Astrocyte of the spinal cord (primary cell): ENCODE measurements around the gene C4BPB.
A peak's percentile ranks its signal among the peaks of the same experiment; 100 is the strongest.

Experiments used
- DNase-seq: peaks from one replicate; pipeline ENCODE4 v3.0.0; 2011; ENCODE audit warnings: low read depth, low spot score
- H3K4me3 ChIP-seq: 2 replicates; pipeline ENCODE4 v1.5.1; 2011; ENCODE audit warnings: low read depth, mild to moderate bottlenecking, low read length, moderate library complexity
- CTCF ChIP-seq: IDR thresholded peaks from 2 replicates; pipeline ENCODE4 v1.5.1; 2012; ENCODE audit warnings: low read depth, mild to moderate bottlenecking, low read length, inconsistent platforms
- in situ Hi-C: cut with HindIII; loops from 2 replicates; pipeline ENCODE4 v1.10.0; 2017; ENCODE audit warnings: low sequenced_read_pairs

C4BPB gene

GRCh38 chr1:207048041-207048440, 40.6 kb upstream of the C4BPB start:
- in situ Hi-C loops, result no loop called here
- TF ChIP-seq CTCF, result no peak
- DNase-seq, result no peak
- H3K4me3 ChIP-seq, result no peak overlapping the region

GRCh38 chr1:207049054-207049453, 39.6 kb upstream of the C4BPB start:
- in situ Hi-C loops, result no loop called here
- H3K4me3 ChIP-seq, result no peak overlapping the region
- DNase-seq, result no peak
- no peak for TF ChIP-seq CTCF

DNA sequence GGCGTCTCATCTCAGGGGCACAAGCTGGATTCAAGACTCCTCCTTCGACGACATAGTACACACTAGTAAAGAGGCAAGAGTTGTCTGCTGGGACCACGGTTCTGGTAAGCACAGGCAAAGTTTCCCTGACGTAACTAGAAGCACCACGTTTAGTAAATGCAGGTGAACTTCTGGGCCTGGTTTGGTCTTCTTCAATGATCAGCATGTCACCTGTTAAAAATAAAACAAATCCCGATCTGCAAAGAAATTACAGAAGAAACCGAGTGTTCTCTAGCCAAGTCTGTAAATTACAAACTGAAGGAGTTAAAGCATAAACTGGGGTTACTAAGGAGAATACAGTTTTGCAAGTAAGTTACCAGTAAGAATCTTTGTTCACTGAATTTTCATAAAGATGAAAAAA, 39.1 kb upstream of the C4BPB start:
- TF ChIP-seq CTCF, result no peak
- no peak for DNase-seq
- H3K4me3 ChIP-seq, result peak overlapping the region; percentile 85
- in situ Hi-C loops, result no loop called here

DNA sequence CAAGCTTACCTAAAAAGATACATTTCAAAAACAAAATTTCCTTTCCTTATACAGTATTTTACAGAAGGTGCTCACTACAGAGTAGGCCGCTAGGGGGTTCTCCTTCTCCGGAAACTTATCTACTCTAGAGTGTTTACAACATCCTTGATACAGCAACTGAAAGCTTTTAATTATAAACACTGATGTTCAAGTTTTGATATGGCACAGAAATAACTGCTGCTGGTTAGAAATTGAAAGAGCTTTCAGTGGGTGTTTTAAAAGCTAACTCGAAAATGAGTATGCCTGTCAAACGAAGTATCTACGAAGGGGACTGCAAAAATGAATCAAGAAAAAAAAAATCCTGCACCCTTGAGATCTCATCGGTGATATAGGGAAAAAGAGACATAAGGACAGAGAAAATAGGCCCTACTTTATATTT, 38.7 kb upstream of the C4BPB start:
- TF ChIP-seq CTCF, result peak; percentile 87
- peak overlapping the region; percentile 85 for H3K4me3 ChIP-seq
- DNase-seq, result peak; percentile 60
- in situ Hi-C loops, result no loop called here

DNA sequence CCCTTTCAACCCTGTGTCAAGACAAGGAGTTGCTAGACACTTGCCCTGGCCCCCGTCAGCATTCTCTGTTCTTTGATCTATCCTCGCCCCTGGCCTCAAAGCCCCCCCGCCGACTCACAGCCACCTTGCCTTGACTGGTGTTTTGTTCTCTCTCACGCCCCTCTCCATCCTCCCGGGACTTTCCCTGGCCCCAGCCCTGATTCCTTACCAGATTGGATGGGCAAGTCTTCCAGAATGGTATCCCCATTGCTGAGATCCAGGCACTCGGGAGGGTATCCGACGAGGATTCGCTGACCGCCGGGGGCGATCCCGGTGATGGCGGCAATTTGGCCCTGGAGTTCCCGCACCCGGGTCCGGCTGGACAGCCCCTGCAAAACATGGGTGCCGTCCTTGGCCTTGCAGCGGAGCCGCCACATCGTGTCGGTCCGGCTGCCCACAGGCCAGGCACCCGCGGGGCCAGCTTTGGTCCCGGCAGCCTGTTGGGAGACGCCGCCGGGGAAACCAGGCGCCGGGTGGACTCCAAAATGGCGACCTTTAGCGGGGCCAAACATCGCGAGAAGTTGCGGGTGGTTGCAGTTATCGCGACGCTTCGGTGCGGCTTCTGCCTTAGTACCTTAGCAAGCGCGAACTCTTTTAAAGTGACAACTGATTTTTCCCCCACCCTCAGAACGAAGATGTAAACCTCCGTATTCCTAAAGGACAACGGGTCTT, 38.0 kb upstream of the C4BPB start:
- H3K4me3 ChIP-seq, result peak overlapping the region; percentile 85
- DNase-seq, result peak; percentile 93
- TF ChIP-seq CTCF, result no peak
- in situ Hi-C loops, result no loop called here

DNA sequence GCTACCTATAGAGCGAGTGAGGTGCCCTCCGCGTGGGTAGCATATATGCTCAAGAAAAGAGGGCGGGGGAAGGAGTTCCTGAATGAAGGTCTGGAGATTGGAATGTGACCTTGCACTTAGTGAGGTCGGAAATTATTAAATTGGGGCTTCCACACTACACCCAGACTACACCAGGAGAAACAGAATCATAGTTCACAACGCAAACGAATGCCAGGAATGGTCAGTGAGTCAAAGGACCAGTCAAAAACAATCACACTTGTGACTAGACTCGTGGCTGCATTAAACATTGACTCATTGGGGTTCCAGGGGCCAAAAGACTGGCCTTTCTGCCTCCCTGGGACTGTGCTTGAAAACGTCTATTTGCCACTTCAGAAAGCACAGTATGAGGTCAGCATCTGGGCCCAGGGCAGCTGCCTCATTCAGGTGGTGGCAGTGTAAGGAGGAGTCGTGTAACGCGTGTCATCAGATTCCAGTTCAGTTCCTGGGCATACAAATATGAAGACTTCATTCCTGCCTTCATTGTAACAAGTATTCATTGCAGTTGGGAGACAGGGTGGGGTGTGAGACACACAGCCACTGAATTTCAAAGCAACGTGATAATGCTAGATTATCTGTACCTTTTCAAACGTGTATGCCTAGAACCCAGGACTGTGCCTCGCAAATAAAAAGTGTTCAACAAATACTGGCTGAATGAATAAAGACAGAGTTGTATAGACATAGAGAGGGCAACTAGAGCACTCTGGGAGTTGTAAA, 37.3 kb upstream of the C4BPB start, which contains the start of gene YOD1:
TSS of gene YOD1 (minus strand) at position 18 of the 753 bp plus-strand sequence. CDS start 178 bp downstream, outside the sequence.
- DNase-seq, result no peak
- no peak for TF ChIP-seq CTCF
- in situ Hi-C loops, result no loop called here
- peak within 1 kb of the TSS; percentile 85 for H3K4me3 ChIP-seq
